Suppressor macrophage (primary cell): Measurements from ENCODE around the gene PKD1L1.

Experiments
- DNase-seq, 4 experiments: peaks; one replicate each; pipeline ENCODE4 v3.0.0-alpha.2; 2020 to 2022

Gene PKD1L1

GRCh38 chr7:47897831-47898230, 50.4 kb downstream of the PKD1L1 start:
- DNase-seq, result no peak

GRCh38 chr7:47896809-47897423, 51.4 kb downstream of the PKD1L1 start:
- DNase-seq, result no peak

- DNase-seq, result no peak
These were observed 53.2 kb downstream of the PKD1L1 start for GRCh38 chr7:47895026-47895425.

- DNase-seq, result no peak
These were observed 54.4 kb downstream of the PKD1L1 start for GRCh38 chr7:47893721-47894365.

- DNase-seq, result peak in 2 of 4 experiments; percentile 14
These were observed 55.0 kb downstream of the PKD1L1 start for GRCh38 chr7:47893238-47893637.

GRCh38 chr7:47890606-47891005, 57.7 kb downstream of the PKD1L1 start:
- DNase-seq, result no peak

- no peak for DNase-seq
These were observed 58.1 kb downstream of the PKD1L1 start for GRCh38 chr7:47890125-47890524.

- DNase-seq, result no peak
These were observed 58.5 kb downstream of the PKD1L1 start for GRCh38 chr7:47889723-47890122.

GRCh38 chr7:47888371-47889265, 59.6 kb downstream of the PKD1L1 start:
- DNase-seq, result no peak

GRCh38 chr7:47887016-47887640, 61.1 kb downstream of the PKD1L1 start:
- DNase-seq, result no peak

- no peak for DNase-seq
These were observed 62.1 kb downstream of the PKD1L1 start for GRCh38 chr7:47885987-47886811.

- no peak for DNase-seq
These were observed 62.8 kb downstream of the PKD1L1 start for GRCh38 chr7:47885309-47885986.

- no peak for DNase-seq
These were observed 63.6 kb downstream of the PKD1L1 start for GRCh38 chr7:47884675-47885074.

GRCh38 chr7:47882635-47883034, 65.6 kb downstream of the PKD1L1 start:
- peak in 3 of 4 experiments; percentile 22 to 34 (median 34) for DNase-seq

GRCh38 chr7:47881256-47881655, 67.0 kb downstream of the PKD1L1 start:
- DNase-seq, result no peak

- DNase-seq, result no peak
These were observed 69.6 kb downstream of the PKD1L1 start for GRCh38 chr7:47878662-47879061.

GRCh38 chr7:47877336-47877735, 70.9 kb downstream of the PKD1L1 start:
- no peak for DNase-seq

GRCh38 chr7:47875998-47876744, 72.1 kb downstream of the PKD1L1 start:
- no peak for DNase-seq

- DNase-seq, result no peak
These were observed 72.9 kb downstream of the PKD1L1 start for GRCh38 chr7:47875406-47875805.

GRCh38 chr7:47873762-47874161, 74.5 kb downstream of the PKD1L1 start:
- DNase-seq, result no peak

- no peak for DNase-seq
These were observed 81.0 kb downstream of the PKD1L1 start for GRCh38 chr7:47867286-47867685.
